GM19240 (cell line): ENCODE results near the gene UBE2O.

Source experiments
- DNase-seq: peaks from one replicate; pipeline ENCODE4 v3.0.0; 2011; ENCODE audit warnings: low spot score; ENCODE audit not compliant: insufficient read length

UBE2O gene

DNA sequence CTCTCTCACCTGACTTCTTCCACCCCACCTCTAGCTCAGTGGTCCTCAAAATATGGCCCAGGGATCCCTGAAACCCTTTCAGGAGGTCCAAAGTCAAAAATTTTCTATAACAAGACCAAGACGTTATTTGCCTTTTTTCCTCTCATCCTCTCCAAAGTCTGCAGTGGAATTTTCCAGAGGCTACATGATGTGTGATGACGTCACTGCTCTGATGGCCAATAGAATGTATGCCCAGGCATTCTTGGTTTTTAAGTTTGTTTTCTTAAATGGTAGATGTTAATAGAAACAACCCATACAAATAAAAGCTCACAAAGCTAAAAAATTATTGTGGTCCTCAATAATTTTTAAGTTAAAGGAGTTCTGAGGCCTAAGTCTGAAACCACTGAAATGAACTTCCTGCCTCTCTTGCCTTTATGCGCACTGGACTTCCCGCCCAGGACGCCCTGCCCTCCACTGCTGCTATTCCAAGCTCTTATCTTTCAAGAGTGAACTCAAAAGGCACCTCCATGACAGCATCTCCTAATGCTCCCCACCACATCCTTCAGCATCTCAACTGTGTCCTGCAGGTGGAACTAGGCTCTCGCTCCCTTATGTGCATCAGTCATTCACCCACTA is 13.5 kb downstream of the UBE2O start:
- DNase-seq: no peak

GRCh38 chr17:76438906-76439305 is 14.0 kb downstream of the UBE2O start:
- no peak for DNase-seq

DNA sequence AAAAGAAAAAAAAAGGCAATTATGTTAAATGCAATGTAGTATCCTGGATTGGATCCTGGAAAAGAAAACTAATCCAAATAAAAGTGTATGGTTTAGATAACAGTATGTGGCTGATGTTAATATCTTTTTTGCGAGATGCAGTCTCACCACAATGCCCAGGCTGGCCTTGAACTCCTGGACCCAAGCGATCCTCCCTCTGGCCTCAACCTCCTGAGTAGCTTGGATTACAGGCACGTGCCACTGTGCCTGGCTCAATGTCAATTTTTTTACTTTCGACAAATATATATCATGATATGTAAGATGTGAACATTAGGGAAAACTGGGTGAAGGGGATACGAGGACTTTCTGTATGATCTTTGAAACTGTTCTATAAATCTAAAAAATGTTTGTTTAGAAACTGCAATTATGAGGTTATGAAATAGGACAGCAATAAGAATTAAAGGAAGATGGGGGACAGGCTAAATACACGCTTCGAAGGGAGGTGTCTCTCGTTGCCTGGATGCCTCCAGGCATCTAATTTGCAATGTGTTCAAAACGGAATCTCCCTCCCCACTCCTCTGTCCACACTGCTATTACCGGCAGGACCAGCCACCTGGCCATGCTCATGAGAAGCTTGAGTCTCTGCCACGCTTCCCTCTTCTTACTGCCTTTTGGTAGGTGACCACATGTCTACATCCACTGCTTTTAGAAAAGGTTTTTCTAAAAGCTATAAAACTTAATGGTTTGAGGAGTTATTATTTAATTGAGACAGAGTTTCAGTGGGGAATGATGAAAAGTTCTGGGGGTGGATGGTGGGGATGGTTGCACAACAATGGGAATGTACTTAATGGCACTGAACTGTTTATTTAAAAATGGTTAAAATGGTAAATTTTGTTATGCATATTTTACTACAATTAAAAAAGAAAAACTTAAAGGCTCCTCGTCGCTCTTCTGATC is 15.2 kb downstream of the UBE2O start:
- no peak for DNase-seq

DNA sequence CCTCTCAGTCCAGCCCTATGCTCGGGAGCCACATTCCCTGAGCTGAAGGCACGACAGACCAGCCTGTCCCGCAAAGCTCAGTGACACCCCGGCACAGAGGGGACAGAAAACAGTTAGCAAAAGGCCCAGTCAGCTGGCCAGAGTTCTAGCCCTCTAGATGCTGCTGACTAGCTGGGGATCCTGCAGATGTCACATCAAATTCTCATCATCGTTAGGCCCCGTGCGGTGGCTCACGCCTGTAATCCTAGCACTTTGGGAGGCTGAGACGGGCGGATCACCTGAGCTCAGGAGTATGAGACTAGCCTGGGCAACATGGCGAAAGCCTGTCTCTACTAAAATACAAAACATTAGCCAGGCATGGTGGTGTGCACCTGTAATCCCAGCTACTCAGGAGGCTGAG is 17.2 kb downstream of the UBE2O start:
- no peak for DNase-seq

DNA sequence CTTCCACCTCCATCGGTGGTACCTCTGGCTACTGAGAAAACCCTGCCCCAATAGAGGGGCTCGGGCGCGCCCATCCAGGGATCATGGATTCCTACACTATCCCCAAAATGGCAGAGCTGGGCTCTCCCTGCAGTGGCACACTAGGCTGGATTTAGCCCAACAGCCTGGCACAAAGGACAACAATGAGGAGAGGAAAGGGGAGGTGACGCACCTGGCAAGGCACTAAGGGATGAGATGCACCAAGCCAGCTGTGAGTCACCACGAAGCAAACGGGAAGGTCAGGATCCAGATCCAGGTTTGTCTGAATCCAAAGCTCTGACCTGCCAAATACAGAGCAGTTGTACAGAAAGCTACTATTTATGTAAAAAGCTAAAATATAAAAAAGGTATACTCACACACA is 18.1 kb downstream of the UBE2O start:
- no peak for DNase-seq

DNA sequence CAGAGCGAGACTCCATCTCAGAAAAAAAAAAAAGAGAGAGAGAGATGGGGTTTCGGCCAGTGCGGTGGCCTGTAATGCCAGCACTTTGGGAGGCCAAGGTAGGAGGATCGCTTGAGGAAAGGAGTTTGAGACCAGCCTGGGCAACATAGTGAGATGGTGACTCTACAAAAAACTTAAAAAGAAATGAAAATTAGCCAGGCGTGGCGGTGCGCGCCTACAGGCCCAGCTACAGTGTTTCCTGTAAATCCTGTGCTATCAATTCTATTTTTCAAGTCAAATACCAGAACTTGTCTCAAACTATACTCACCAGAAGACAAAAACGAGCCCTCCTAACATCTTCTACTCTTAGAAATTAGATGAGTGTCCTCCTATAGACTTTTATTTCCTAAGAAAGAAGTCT is 19.3 kb downstream of the UBE2O start:
- DNase-seq: no peak

GRCh38 chr17:76432712-76433336 is 20.1 kb downstream of the UBE2O start:
- no peak for DNase-seq

GRCh38 chr17:76432004-76432403 is 20.9 kb downstream of the UBE2O start:
- no peak for DNase-seq

- DNase-seq: no peak
Measured at GRCh38 chr17:76431509-76431908, 21.4 kb downstream of the UBE2O start.

DNA sequence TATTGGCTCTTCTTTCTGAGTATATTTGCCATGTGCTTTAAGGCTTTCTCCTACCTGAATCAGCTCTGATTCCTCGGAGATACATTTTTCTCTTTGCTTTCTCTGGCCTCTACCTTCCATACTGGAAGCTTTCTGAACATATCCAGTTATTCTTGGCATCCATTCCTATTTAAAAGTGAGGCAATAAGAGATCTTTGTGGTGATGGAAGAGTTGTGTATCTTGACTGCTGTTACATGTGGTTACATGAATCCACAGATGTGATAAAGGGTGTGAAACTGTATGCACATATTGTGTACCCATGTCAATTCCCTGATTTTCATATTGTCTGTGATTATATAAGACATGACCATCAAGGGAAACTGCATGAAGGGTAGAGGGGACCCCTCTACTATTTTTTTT is 24.4 kb downstream of the UBE2O start:
- no peak for DNase-seq

DNA sequence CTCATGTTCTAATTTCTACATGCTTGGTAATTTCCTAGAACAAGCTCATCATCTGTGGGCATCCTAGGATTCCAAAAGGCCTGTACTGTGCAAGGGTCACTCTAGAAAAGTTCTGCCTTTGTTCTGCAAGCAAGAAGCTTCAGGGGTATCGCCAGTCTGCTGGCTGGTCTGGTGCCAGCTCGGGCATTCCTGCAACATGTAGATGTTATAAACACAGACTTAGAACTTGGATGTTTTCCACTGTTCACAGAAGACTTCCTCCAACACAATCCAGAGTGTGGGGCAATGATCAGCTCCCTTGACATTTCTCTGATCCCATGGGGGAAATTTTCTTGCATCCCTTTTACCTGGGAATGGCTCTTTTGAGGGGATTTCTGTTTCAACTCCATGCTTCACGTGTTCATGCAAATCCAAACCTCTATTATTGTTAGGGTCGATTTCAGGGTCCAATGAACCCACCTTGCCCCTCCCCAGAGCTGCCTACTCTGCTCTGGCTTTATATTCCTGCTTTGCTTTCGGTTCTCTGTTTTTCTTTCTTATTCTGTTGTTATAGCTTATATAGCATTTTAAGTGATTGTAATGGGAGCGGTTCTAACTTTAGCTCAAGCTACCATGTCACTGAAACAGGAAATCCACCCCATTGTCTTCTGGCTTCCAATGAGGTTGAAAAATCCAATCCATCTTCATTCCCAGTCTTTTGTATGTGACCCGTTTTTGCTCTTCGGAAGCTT is 25.3 kb downstream of the UBE2O start:
- DNase-seq: no peak

DNA sequence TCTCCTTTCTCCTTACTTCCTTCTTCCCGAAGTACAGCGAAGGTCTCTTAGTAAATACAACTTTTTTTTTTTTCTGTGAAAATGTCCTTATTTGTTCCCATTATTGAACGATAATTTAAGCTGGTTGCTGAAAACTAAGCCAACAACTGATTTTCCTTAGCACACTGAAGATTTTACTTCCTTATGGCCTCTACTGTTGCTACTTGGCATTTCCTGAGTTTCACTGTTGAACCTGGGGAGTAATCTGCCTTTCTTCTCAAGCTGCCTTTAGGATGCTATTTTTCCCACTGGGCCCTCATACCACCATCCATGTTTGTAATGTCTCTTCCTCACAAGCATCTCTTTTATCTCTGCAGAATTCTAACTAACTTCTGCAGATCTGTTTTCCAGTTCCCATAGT is 26.1 kb downstream of the UBE2O start:
- DNase-seq: no peak

GRCh38 chr17:76422860-76423259 is 30.1 kb downstream of the UBE2O start:
- DNase-seq: no peak

- no peak for DNase-seq
Measured at GRCh38 chr17:76422406-76422805, 30.5 kb downstream of the UBE2O start.

DNA sequence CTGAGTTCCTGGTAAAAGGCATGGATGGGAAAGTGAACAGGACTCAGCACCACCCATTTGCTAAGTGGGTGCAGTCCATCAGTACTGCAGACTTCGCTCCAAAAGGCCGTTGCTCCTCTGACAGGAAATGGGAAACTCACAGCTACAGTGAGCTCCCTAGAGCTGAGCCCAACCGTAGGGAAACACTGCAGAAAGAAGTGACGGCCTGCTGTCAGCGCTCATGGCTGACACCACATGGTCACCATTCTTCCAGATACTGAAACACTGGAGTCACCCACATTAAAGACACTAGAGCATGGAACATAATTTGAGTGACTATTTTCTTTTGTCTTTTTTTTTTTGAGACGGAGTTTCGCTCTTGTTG is 31.9 kb downstream of the UBE2O start:
- no peak for DNase-seq

DNA sequence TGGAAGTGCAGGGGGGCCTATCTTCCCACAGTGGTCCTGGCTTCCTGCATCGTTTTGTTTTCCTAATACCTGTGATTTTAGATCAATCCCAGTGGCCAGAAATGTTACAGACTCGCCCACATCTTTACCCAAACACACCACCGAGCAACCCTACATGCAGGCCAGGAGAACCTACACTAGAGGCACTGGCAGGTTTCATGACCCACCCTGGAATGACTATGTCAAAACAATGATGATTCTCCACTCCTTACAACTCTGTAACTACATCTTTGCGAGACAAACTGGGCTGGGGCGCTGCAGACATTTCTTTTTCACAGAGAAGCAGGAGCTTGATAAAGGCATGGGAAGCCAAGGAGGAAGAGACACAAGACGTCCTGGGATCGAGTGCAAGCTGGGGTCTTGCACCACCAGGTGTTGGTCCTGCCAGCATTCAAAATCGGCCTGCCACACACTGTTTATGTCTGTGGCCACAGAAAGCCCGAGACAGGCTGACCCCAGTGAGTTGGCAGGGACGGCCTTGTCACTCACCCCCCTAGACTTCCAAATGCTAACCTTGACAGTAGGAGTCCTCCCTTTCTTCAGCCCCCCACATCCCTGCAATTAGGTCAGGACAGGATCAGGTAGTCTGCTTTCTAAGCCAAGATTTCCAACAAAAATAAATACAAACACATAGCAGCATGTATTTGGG is 32.5 kb downstream of the UBE2O start:
- DNase-seq: no peak

GRCh38 chr17:76419576-76420260 is 33.2 kb downstream of the UBE2O start:
- DNase-seq: no peak

GRCh38 chr17:76417499-76418143 is 35.3 kb downstream of the UBE2O start:
- no peak for DNase-seq

DNA sequence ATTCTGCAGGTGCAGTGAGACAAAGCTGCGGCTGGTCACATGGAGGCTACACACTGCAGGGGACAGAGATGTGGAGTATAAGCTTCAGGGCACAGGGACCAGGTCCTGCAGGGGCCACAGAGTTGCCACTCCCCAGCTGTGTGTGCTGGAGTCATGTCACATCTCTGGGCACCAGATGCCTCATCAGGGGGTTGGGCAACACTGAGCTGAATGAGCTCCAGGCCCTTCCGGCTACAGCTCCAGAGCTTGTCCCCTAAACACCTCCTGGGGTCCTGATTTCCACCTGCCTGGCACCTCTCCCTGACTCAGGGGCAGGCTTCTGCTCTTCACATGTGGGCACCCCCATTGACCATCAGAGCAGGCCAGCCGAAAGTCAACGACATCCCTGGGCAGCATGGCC is 36.1 kb downstream of the UBE2O start:
- no peak for DNase-seq

DNA sequence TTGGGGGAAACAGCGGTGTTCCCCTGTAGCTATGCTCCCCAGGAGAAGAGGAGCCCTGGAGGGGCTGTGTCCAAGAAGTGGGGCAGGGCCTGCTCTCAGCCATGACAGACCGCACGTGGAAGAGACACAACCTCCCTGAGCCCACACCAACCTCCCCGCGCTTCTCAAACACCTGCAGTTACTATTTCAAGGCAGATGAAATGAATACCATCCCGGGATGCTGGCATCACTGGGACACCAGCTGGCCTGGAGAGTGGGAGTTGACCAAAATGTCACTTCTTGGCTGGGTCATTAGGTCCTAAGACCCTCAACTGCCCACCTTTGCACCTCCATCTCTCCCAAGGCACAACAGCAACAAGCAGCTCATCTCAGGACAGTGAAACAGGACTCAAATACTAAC is 36.5 kb downstream of the UBE2O start:
- no peak for DNase-seq
